Activated CD4-positive, CD25-positive, alpha-beta regulatory T cell (primary cell): ENCODE data around the gene KIN.
"Not testable (repeated sequence)": the region's sequence is repeated elsewhere in the genome, so short reads cannot be mapped to it uniquely, and the experiment has no call there.

Source experiments
- DNase-seq, 4 experiments: peaks; one replicate each; lab custom pipeline; 2025; lab: John Stamatoyannopoulos, UW

KIN gene

GRCh38 chr10:7794251-7795026, 6.6 kb upstream of the KIN start:
- DNase-seq = no peak

- no peak for DNase-seq
Measured at GRCh38 chr10:7792541-7792940, 4.7 kb upstream of the KIN start.

- DNase-seq = no peak
Measured at GRCh38 chr10:7789390-7789789, 1.6 kb upstream of the KIN start.

DNA sequence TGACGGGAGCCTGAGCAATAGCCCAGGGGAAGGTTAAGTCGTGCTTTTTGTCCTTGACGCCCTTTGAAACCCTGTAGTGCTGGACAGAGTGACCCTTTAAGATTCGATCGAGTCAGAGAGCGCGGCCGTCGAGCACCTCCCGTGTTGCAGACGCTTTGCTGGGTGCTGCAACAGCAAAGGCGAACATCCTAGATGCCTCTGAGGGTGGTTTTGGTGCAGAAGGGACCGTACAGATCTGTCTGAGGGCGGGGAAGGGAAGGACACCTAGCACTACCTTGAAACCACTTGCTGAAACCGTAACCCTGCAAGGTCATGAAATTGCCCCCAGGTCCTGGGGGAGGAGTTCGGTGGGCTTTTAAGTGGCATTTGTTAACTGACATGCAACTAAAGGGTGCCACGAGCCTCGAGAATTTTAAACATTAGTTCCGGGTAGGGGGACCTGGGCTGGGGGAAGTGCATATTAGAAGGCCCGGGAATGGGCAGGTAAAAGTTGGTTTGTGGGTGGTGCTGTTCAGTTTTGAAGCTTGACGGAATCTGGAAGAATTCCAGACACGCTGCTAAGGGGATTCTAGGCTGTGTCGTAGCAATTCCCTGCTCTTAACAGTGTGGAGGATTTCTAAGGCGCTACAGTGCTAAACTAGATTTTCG, 970 bp upstream of the KIN start:
- no peak for DNase-seq

GRCh38 chr10:7787150-7787856, 490 bp downstream of the KIN start:
- DNase-seq = no peak

- DNase-seq = no peak
Measured at GRCh38 chr10:7786430-7786829, 1.4 kb downstream of the KIN start.

DNA sequence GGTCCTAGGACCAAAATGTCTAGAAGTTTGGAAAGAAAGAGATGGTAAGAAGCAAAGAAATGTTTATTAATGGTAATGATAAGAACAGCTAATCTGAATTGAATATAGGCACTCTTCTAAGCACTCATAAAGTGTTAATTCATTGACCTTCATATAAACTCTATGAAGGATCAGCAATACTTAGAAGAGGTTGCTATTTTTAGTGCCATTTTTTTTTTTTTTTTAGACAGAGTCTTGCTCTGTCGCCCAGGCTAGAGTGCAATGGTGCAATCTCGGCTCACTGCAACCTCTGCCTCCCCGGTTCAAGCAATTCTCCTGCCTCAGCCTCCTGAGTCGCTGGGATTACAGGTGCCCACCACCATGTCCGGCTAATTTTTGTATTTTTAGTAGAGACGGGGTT, 5.6 kb downstream of the KIN start:
- DNase-seq = not testable (repeated sequence)

DNA sequence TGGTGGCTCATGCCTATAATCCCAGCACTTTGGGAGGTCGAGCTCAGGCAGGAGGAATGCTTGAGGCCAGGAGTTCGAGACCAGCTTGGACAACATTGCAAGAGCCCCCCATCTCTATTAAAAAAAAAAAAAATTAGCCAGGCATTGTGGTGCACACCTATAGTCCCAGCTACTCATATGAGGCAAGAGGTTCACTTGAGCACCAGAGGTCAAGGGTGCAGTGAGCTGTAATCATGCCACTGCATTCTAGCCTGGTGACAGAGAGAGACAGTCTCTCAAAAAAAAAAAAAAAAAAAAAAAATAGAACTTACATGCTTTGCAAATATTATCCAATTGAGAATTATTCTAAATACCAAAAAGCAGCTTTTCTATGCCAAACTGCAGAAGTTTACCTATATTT, 11.0 kb downstream of the KIN start:
- DNase-seq = no peak

DNA sequence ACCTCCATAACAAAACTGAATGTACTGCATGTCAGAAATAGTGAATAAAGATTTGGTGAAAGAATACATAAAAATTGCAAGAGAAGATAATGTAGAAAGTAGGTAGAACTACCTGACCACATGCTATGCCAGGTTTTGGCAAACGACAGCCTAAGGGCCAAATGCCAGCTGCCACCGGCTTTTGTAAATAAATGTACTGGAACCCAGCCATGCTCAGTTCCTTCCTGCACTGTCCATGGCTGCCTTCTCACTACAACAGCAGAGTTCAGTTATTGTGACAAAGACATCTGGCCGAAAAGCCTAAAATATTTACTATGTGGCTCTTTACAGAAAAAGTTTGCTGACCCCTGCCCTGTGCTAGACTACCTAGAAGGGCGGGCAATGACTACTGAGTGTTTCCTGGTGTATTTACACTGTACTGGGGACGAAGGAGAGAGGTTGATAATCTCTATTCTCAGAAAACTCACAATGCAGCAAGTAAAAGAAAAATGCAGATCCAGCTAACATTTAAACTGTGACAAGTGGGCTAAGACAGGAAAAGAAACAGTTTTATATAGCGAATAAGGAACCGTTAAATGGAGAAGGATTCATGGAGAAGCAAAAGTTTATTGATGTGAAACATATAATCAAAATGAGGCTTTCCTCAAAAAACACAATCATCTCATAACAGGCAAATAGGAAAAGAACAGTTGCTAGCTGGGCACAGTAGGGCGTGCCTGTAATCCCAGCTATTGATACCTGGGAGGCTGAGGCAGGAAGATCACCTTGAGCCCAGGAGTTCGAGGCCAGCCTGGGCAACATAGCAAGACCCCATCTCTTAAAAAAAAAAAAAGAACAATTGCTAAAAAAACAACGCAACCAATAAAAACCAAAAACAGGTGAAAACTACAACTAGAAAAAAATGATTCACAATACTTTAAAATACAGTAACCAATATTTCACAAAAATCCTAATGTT, 13.7 kb downstream of the KIN start:
- DNase-seq = no peak

DNA sequence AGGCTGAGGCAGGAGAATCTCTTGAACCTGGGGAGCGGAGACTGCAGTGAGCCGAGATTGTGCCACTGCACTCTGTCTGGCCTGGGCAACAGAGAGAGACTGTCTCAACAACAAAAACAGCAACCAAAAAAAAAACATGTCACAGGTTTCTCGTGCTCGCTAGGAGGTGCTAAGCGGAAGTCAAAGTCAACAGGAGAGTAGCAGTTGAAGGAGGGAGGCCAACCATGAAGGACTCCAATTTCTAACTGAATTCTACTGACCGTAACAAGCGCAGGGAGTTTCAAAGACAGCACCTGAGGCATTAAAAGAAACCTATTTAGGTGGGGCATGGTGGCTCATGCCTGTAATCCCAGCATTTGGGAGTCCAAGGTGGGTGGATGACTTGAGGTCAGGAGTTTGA, 19.4 kb downstream of the KIN start:
- DNase-seq = no peak

DNA sequence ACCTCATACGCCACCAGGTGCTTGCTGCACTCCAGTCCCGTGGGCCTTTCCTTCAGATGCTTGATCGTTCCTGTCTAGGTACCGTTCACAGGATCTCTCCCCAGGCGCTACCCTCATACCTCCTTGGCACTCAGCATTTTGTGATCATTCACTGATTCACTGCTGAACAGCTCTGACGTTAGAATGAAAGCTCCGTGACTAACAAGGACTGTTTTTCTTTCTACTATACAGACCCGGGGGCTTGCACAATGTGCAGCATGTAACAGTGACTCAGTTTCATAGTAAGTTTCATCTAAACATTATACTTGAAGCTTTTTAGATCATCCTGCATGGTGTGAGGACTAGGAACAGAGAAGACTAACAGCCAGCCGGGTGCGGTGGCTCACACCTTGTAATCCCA, 20.6 kb downstream of the KIN start:
- DNase-seq = no peak

GRCh38 chr10:7766241-7766640, 21.6 kb downstream of the KIN start:
- no peak for DNase-seq

DNA sequence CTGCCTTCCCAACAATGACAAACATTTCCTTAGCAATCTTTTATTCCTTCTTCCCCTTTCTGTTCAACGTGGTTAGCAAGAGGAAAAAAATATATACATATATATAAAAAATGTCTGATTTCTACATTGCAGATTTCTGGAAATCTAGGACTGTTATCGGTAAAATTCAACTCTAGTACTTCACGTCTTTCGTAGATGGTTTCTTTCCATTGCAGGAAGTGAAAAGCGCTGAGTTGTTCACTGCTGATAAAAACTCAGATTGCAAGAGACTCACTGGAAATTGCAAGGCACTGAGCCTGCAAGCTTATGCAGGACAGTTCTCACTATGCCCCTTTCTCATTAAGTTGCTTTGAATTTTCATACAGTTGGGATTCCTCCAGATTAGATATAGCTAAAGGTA, 23.9 kb downstream of the KIN start:
- DNase-seq = no peak

DNA sequence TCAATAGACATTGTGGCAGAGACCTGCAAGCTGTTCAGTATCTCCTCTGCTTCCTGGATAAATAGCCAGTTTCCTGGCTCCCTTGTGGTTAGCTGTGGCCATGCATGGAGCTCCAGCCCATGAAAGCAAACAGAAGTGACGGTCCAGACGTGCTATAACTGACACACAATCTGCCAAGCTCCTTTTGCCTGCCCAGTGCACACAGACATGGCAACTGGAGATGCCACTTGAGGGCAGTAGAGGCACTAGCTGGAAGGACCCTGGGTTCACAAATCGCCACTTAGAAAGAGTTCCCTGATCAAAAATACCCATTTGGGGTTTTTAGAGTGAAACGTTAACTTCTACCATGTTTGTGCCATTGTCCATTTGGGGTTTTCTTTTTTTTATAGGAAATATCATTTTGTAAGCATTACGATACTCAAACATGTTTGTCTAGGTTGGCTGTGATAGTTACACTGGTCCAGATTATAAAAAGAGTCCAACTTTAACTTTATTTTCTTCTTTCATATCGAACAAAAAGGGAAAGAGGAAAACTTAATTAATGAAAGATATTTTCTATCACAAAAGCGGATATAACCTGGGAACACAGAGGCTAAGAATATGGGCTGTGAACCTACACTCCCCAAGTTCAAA, 31.3 kb downstream of the KIN start:
- DNase-seq = no peak

GRCh38 chr10:7755103-7755502, 32.7 kb downstream of the KIN start:
- no peak for DNase-seq

DNA sequence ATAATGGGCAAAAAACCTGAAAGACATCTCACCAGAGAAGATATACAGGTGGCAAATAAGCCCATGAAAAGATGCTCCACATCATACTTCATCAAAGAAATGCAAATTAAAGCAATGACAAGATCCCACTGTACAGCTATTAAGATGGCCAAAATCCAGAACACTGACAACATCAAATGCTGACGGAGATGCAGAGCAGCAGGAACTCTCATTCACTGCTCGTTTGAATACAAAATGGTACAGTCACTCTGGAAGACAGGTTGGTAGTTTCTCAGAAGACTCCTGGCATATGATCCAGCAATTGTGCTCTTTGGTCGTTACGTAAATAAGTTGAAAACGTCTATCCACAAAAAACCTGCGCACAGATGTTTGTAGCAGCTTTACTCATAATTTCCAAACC, 35.5 kb downstream of the KIN start:
- DNase-seq = no peak

DNA sequence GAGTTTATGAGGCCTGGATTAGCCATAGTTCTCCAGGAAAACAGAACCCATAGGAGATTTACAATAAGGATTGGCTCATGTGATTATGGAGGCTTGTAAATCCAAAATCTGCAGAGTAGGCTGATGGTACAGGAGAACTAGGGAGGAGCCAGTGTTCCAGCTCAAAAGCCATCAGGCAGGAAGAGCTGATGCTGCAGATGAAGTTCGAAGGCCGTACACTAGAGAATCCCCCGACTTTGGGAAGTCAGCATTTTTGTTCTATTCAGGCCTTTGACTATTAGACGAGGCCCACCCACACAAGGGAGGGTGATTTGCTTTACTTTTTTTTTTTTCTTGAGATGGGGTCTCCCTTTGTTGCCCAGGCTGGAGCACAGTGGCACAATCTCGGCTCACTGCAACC, 37.6 kb downstream of the KIN start:
- no peak for DNase-seq

DNA sequence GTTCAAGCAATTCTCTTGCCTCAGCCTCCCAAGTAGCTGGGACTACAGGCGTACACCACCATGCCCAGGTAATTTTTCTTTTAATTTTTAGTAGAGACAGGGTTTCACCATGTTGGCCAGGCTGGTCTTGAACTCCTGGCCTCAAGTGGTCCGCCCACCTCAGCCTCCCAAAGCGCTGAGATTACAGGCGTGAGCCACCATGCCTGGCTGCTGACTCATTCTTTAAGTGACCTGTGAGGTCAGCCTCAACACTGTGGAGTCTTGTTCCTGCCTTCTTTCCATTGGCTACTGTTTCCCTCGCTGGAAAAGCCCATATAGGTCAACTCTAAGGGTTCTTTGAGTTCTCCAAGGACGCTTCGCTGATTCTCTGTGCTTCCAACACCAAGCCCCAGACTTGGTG, 39.2 kb downstream of the KIN start:
- DNase-seq = not testable (repeated sequence)

DNA sequence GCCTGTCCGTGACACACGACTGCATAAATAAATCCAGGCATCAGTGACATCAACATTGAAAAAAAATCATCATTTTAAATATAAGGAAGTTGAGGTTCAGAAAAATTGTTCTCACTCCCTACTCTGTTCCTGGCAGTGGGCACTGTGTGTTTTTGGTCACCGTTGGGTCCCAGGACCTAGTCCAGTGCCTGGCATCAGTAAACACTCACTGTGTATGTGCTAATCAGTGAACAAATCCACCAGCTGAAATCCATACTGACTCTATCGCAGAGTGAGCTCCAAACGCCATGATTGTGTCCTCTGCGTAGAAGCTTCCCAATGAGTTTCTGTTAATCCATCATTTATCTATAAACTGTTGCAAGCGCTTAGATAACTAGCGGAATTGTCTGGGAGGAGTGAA, 43.5 kb downstream of the KIN start:
- DNase-seq = no peak

- no peak for DNase-seq
Measured at GRCh38 chr10:7738536-7739407, 49.0 kb downstream of the KIN start.

DNA sequence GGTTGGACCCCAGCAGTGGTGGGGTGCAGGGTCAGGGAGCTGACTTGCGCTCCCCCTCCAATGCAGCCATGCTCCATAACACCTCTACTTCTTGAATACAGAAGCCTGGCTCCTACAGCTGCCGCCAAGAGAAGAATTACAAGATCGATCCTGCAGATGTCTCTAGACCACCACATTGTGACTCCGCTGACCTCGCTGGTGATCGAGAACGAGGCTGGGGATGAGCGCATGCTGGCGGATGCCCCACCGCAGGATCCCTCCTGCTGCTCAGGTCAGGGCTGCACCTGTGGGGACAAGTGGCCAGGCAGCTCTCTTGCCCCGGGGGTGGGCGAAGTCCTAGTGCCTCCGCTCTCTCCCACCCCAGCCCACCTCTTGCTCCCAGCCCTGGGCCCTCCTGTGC, 53.0 kb downstream of the KIN start:
- DNase-seq = no peak
